A673 (cell line): ENCODE results near the gene OVAAL. TPM values are rescaled to one million over a fixed set of nuclear protein-coding genes. Genes with fewer than 3 reads are reported as not detected.

Experiments
- BruUV-seq: library from RNA; stranded (reverse); fragments of 400-500 nt; replicated peaks from 2 replicates; lab custom pipeline; 2021; lab: Mats Ljungman, UMichigan
- CTCF ChIA-PET: fragments of 300-600 bp; sonication (Branson Sonifier 250); formaldehyde crosslinking; loops from one replicate; lab custom pipeline; 2022; ENCODE audit warnings: antibody characterized with exemption; lab: Charles Lee
- POLR2A ChIA-PET: fragments of 300-600 bp; sonication (Branson Sonifier 250); formaldehyde crosslinking; loops from one replicate; lab custom pipeline; 2022; ENCODE audit warnings: antibody characterized with exemption; ENCODE audit not compliant: low non-redundant PET; lab: Charles Lee
- DNase-seq: peaks from one replicate; pipeline ENCODE4 v3.0.0-alpha.2; 2015; ENCODE audit warnings: low spot score
- H3K27ac ChIP-seq: fragments of 200-600 bp; sonication (generic); 2 replicates; pipeline ENCODE4 v1.5.1; 2016; ENCODE audit warnings: mixed run types, low read depth, mild to moderate bottlenecking, mixed read lengths, antibody characterized with exemption, low read length; ENCODE audit not compliant: poor library complexity, severe bottlenecking
- H3K27me3 ChIP-seq: fragments of 200-600 bp; sonication (generic); replicated peaks from 2 replicates; pipeline ENCODE4 v1.6.1; 2017; ENCODE audit warnings: mixed run types, low read depth, mild to moderate bottlenecking, mixed read lengths, antibody characterized with exemption, low read length; ENCODE audit not compliant: insufficient read depth, poor library complexity
- H3K36me3 ChIP-seq: fragments of 200-600 bp; sonication (generic); 2 replicates; pipeline ENCODE4 v1.6.1; 2016; ENCODE audit warnings: mixed run types, mild to moderate bottlenecking, mixed read lengths, antibody characterized with exemption, low read length; ENCODE audit not compliant: insufficient read depth, poor library complexity, severe bottlenecking
- H3K4me1 ChIP-seq: fragments of 200-600 bp; sonication (generic); 2 replicates; pipeline ENCODE4 v1.6.1; 2017; ENCODE audit warnings: mixed run types, mild to moderate bottlenecking, mixed read lengths, antibody characterized with exemption, low read length; ENCODE audit not compliant: insufficient read depth, poor library complexity, severe bottlenecking
- H3K4me3 ChIP-seq: fragments of 200-600 bp; sonication (generic); 2 replicates; pipeline ENCODE4 v1.5.1; 2016; ENCODE audit warnings: low read depth, mixed run types, mild to moderate bottlenecking, mixed read lengths, low read length; ENCODE audit not compliant: poor library complexity, severe bottlenecking
- H3K9me3 ChIP-seq: fragments of 200-600 bp; sonication (generic); 2 replicates; pipeline ENCODE4 v1.6.1; 2016; ENCODE audit warnings: mixed run types, low read depth, mild to moderate bottlenecking, mixed read lengths, antibody characterized with exemption, low read length; ENCODE audit not compliant: poor library complexity, severe bottlenecking
- EZH2 ChIP-seq: fragments of 200-600 bp; sonication (generic); IDR thresholded peaks from 2 replicates; pipeline ENCODE4 v1.6.1; 2017; ENCODE audit warnings: borderline replicate concordance, low read depth, mild to moderate bottlenecking, mixed read lengths, antibody characterized with exemption, low read length; ENCODE audit not compliant: poor library complexity, severe bottlenecking
- intact Hi-C: fragments of 100-400 bp; cut with micrococcal nuclease; formaldehyde crosslinking; loops from one replicate; pipeline ENCODE4 v1.10.0; 2022; ENCODE audit not compliant: unreplicated experiment
- total RNA-seq: library from RNA; stranded (reverse); gene quantifications from 2 replicates; pipeline ENCODE4 v1.2.3, GENCODE V29; 2021
- TF ChIP-seq, protein P1 (sequence below): fragments of 300-800, 200-600 bp; sonication (generic); conservative IDR thresholded peaks from 2 replicates; pipeline ENCODE4 v1.5.1; 2017; ENCODE audit warnings: low read depth, mild to moderate bottlenecking, antibody characterized with exemption, low read length, moderate library complexity, mixed read lengths

OVAAL gene
- total RNA-seq, 1 experiment from 2014 or later = not detected

GRCh38 chr1:180609643-180610555 lies 51.1 kb downstream of the OVAAL start:
- POLR2A ChIA-PET = interaction anchor here (0.6 kb wide), 1 partner anchor 584 kb away, joined by 3 read pairs; no protein-coding TSS in a partner anchor
- intact Hi-C loops = no loop called here
- H3K4me1 ChIP-seq = no peaks in the 10 kb centered on the region
- CTCF ChIA-PET = no interaction called here
- H3K27me3 ChIP-seq = no peaks in the 10 kb centered on the region
- TF ChIP-seq, protein P1, sequence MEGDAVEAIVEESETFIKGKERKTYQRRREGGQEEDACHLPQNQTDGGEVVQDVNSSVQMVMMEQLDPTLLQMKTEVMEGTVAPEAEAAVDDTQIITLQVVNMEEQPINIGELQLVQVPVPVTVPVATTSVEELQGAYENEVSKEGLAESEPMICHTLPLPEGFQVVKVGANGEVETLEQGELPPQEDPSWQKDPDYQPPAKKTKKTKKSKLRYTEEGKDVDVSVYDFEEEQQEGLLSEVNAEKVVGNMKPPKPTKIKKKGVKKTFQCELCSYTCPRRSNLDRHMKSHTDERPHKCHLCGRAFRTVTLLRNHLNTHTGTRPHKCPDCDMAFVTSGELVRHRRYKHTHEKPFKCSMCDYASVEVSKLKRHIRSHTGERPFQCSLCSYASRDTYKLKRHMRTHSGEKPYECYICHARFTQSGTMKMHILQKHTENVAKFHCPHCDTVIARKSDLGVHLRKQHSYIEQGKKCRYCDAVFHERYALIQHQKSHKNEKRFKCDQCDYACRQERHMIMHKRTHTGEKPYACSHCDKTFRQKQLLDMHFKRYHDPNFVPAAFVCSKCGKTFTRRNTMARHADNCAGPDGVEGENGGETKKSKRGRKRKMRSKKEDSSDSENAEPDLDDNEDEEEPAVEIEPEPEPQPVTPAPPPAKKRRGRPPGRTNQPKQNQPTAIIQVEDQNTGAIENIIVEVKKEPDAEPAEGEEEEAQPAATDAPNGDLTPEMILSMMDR = no peak
- no peak for TF ChIP-seq EZH2
- H3K4me3 ChIP-seq = no peak overlapping the region
- no peaks in the 10 kb centered on the region for H3K9me3 ChIP-seq
- BruUV-seq = no TSS peak
- H3K36me3 ChIP-seq = no peaks in the 10 kb centered on the region
- no peak for DNase-seq
- H3K27ac ChIP-seq = no peak overlapping the region

DNA sequence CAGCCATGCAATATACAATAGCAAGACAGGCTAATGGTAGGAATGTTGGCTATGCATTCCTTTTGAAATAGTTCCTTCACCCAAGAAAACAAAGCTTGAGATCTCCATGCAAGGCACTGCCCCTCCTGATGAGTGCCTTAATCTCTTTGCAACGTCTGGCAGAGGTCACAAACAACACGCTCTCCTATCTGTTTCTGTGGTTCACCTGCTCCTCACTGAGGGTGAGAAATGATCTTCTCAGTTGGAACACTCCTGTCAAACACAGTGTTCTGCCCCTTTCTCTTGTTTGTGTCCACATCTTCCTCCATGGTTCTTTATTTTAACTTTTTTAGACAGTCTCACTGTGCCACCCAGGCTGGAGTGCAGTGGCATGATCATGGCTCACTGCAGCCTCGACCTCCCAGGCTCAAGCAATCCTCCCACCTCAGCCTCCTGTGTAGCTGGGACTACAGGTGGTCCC lies 51.8 kb downstream of the OVAAL start:
- POLR2A ChIA-PET = no interaction called here
- BruUV-seq = no TSS peak
- H3K36me3 ChIP-seq = no peaks in the 10 kb centered on the region
- TF ChIP-seq, protein P1 = no peak
- H3K27me3 ChIP-seq = no peaks in the 10 kb centered on the region
- H3K4me3 ChIP-seq = no peak overlapping the region
- H3K4me1 ChIP-seq = no peaks in the 10 kb centered on the region
- H3K27ac ChIP-seq = no peak overlapping the region
- no peaks in the 10 kb centered on the region for H3K9me3 ChIP-seq
- DNase-seq = no peak
- CTCF ChIA-PET = no interaction called here
- intact Hi-C loops = no loop called here

DNA sequence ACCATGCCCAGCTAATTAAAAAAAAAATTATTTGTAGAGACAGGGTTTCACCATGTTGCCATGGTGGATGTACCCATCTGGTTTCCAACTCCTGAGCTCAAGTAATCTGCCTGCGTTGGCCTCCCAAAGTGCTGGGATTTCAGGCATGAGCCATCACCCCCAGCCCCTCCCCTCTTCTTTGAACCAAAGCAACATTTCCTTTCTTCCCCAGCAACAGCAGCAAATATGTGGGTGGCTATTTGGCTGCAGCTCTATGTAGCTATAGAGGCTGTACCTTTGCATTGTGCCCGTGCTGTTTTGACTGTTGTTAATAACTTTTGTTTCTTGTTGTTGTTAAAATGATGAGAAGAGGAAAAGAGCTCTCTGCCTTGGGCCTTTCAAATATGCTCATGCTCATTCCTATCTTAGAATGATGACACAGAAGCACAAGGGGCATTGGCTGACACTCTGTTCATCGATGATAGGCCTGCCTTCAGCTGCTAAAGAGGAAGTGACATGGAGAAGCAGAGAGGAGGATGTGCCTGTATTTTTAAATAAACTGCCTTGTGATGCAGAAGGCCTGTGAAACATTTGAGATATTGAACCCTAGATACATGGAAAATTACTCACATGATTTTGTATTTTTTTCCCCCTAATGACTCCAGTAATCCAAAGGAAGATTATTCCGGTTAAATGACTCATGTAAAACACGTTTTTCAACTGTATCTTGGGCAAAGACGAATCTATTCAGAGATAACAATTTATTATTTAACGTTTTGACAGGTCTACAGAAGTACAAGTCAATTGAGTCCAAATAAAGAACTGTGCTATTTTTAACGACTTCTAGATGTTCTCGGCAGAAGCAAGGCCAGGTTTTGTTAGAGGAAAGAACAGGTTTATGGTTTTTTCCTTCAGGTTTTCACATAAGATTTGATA lies 52.5 kb downstream of the OVAAL start:
- Histone ChIP-seq H3K36me3 (no peaks in the 10 kb centered on the region), H3K4me3 (no peak overlapping the region), H3K4me1 (no peaks in the 10 kb centered on the region), H3K9me3 (no peaks in the 10 kb centered on the region), H3K27me3 (no peaks in the 10 kb centered on the region), H3K27ac (no peak overlapping the region)
- BruUV-seq = no TSS peak
- POLR2A ChIA-PET = no interaction called here
- DNase-seq = no peak
- intact Hi-C loops = no loop called here
- TF ChIP-seq EZH2 = no peak
- TF ChIP-seq, protein P1 = no peak
- CTCF ChIA-PET = no interaction called here
